Dermis blood vessel endothelial cell (primary cell): ENCODE results near the gene PEX11B. TPM values are rescaled to one million over a fixed set of nuclear protein-coding genes. Genes with fewer than 3 reads are reported as not detected.

Experiments
- DNase-seq: peaks from one replicate; pipeline ENCODE4 v3.0.0; 2010
- total RNA-seq: library from RNA; depleted of rRNA; stranded (reverse); fragments of >200 nt; gene quantifications from 2 replicates; pipeline ENCODE4 v1.2.3, GENCODE V29; 2014

Gene PEX11B
- total RNA-seq, 1 donor from 2014 or later: 41.4 TPM

- DNase-seq: peak; percentile 26
These were observed 50.3 kb downstream of the PEX11B start for GRCh38 chr1:145868232-145868631.

GRCh38 chr1:145863282-145864018 is 55.1 kb downstream of the PEX11B start:
- DNase-seq: no peak

Other genes with a start within 250 kb of the PEX11B start
- 0.33 and 0.34 TPM in 2 replicates for gene PDZK1, start 211.3 kb downstream of the PEX11B start, total RNA-seq
- not detected in 2 replicates for gene CD160, start 199.2 kb downstream of the PEX11B start, total RNA-seq
- 13.9 and 15.3 TPM in 2 replicates for gene RNF115, start 94.6 kb downstream of the PEX11B start, total RNA-seq
- 27.5 and 29.3 TPM in 2 replicates for gene POLR3C, start 94.5 kb downstream of the PEX11B start, total RNA-seq
- gene NUDT17, start 73.1 kb downstream of the PEX11B start, total RNA-seq: 2.4 TPM in 2 replicates
- gene PIAS3, start 59.6 kb downstream of the PEX11B start, total RNA-seq: 6.1 and 10.7 TPM in 2 replicates
- 0.09 and 0.17 TPM in 2 replicates for gene ANKRD35, start 32.9 kb downstream of the PEX11B start, total RNA-seq
- 3.9 and 4.6 TPM in 2 replicates for gene ITGA10, start 8.7 kb downstream of the PEX11B start, total RNA-seq
- gene RBM8A, start 8.8 kb upstream of the PEX11B start, total RNA-seq: 187 and 192 TPM in 2 replicates
- gene LIX1L, start 39.3 kb upstream of the PEX11B start, total RNA-seq: 21.1 and 29.7 TPM in 2 replicates
- gene ANKRD34A, start 45.9 kb upstream of the PEX11B start, total RNA-seq: under 0.01 TPM in 2 replicates
- gene POLR3GL, start 46.0 kb upstream of the PEX11B start, total RNA-seq: 17.1 and 17.2 TPM in 2 replicates
- 108 and 151 TPM in 2 replicates for gene TXNIP, start 77.9 kb upstream of the PEX11B start, total RNA-seq
- not detected in 2 replicates for gene HJV, start 103.0 kb upstream of the PEX11B start, total RNA-seq
- 0.28 and 0.34 TPM in 2 replicates for gene NBPF10, start 226.1 kb upstream of the PEX11B start, total RNA-seq